Measurements from ENCODE around the gene MRPL3. TPM values are rescaled to one million over a fixed set of nuclear protein-coding genes. Genes with fewer than 3 reads are reported as not detected.

The MRPL3 gene
- total RNA-seq, 1 donor from 2014 or later = 79.9 TPM

- ChIA-PET CTCF (no interaction called here), POLR2A (no interaction called here)
- intact Hi-C loops (cut with micrococcal nuclease) = no loop called here
- H3K27ac Mint-ChIP-seq = no peak overlapping the region
- peaks cover 10% of the 10 kb centered on the region for H3K27me3 Mint-ChIP-seq
- ATAC-seq (ENCODE audit: low read depth) (no peak), DNase-seq (no peak)
- H3K4me3 Mint-ChIP-seq = no peak overlapping the region
- H3K36me3 Mint-ChIP-seq (ENCODE audit: low read depth) = no peaks in the 10 kb centered on the region
- H3K4me1 Mint-ChIP-seq = no peaks in the 10 kb centered on the region
- TF ChIP-seq CTCF (IDR thresholded peaks at IDR 0.05) = no peak
- H3K9me3 Mint-ChIP-seq = peaks cover 2% of the 10 kb centered on the region
Observed at GRCh38 chr3:131432441-131432840, 70.3 kb downstream of the MRPL3 start.

GRCh38 chr3:131431754-131432153 is 71.0 kb downstream of the MRPL3 start:
- Mint-ChIP-seq H3K4me3 (no peak overlapping the region), H3K27me3 (peaks cover 10% of the 10 kb centered on the region), H3K4me1 (no peaks in the 10 kb centered on the region), H3K36me3 (ENCODE audit: low read depth) (no peaks in the 10 kb centered on the region), H3K9me3 (peaks cover 2% of the 10 kb centered on the region), H3K27ac (no peak overlapping the region)
- POLR2A ChIA-PET = no interaction called here
- no peak for DNase-seq
- CTCF ChIA-PET = no interaction called here
- intact Hi-C loops (cut with micrococcal nuclease) = no loop called here
- no peak for ATAC-seq (ENCODE audit: low read depth)
- TF ChIP-seq CTCF (IDR thresholded peaks at IDR 0.05) = no peak

GRCh38 chr3:131427226-131427625 is 75.5 kb downstream of the MRPL3 start:
- Mint-ChIP-seq H3K4me1 (no peaks in the 10 kb centered on the region), H3K27ac (no peak overlapping the region), H3K4me3 (no peak overlapping the region), H3K9me3 (no peaks in the 10 kb centered on the region), H3K36me3 (ENCODE audit: low read depth) (no peaks in the 10 kb centered on the region), H3K27me3 (peaks cover 8% of the 10 kb centered on the region)
- ChIA-PET CTCF (no interaction called here), POLR2A (no interaction called here)
- DNase-seq (no peak), ATAC-seq (ENCODE audit: low read depth) (no peak)
- intact Hi-C loops (cut with micrococcal nuclease) = no loop called here
- no peak for TF ChIP-seq CTCF (IDR thresholded peaks at IDR 0.05)

GRCh38 chr3:131421957-131422498 is 80.7 kb downstream of the MRPL3 start:
- no peak for DNase-seq
- ATAC-seq (ENCODE audit: low read depth) = no peak
- Mint-ChIP-seq H3K4me3 (no peak overlapping the region), H3K27ac (no peak overlapping the region), H3K27me3 (no peaks in the 10 kb centered on the region), H3K36me3 (ENCODE audit: low read depth) (no peaks in the 10 kb centered on the region), H3K9me3 (no peaks in the 10 kb centered on the region), H3K4me1 (no peaks in the 10 kb centered on the region)
- intact Hi-C loops (cut with micrococcal nuclease) = no loop called here
- ChIA-PET POLR2A (no interaction called here), CTCF (no interaction called here)
- no peak for TF ChIP-seq CTCF (IDR thresholded peaks at IDR 0.05)

GRCh38 chr3:131421301-131421700 is 81.5 kb downstream of the MRPL3 start:
- H3K27me3 Mint-ChIP-seq = no peaks in the 10 kb centered on the region
- DNase-seq (no peak), ATAC-seq (ENCODE audit: low read depth) (no peak)
- TF ChIP-seq CTCF (IDR thresholded peaks at IDR 0.05) = no peak
- ChIA-PET CTCF (no interaction called here), POLR2A (no interaction called here)
- no peak overlapping the region for H3K4me3 Mint-ChIP-seq
- H3K36me3 Mint-ChIP-seq (ENCODE audit: low read depth) = no peaks in the 10 kb centered on the region
- no peaks in the 10 kb centered on the region for H3K4me1 Mint-ChIP-seq
- intact Hi-C loops (cut with micrococcal nuclease) = no loop called here
- H3K27ac Mint-ChIP-seq = no peak overlapping the region
- no peaks in the 10 kb centered on the region for H3K9me3 Mint-ChIP-seq

All from activated B cell treated with CpG ODN at 0.5 μM for 24 hours (primary cell).